HG02981 (cell line): ENCODE results near the gene CEP128.

Experiments used
- ATAC-seq: cut with Tn5 transposase; IDR thresholded peaks from one replicate; pipeline ENCODE4 v1.9.1; 2021; ENCODE audit warnings: mild to moderate bottlenecking, moderate library complexity; ENCODE audit not compliant: unreplicated experiment

CEP128 gene

GRCh38 chr14:80692903-80693302, 248.6 kb downstream of the CEP128 start:
- ATAC-seq: no peak

GRCh38 chr14:80681651-80682050, 259.9 kb downstream of the CEP128 start:
- no peak for ATAC-seq

- no peak for ATAC-seq
Measured at GRCh38 chr14:80679273-80679672, 262.3 kb downstream of the CEP128 start.

- no peak for ATAC-seq
Measured at GRCh38 chr14:80678436-80678835, 263.1 kb downstream of the CEP128 start.

- ATAC-seq: no peak
Measured at GRCh38 chr14:80669426-80669825, 272.1 kb downstream of the CEP128 start.

GRCh38 chr14:80664576-80664975, 277.0 kb downstream of the CEP128 start:
- no peak for ATAC-seq

GRCh38 chr14:80663541-80663940, 278.0 kb downstream of the CEP128 start:
- ATAC-seq: no peak

GRCh38 chr14:80659783-80660182, 281.8 kb downstream of the CEP128 start:
- no peak for ATAC-seq

GRCh38 chr14:80658733-80659132, 282.8 kb downstream of the CEP128 start:
- no peak for ATAC-seq

GRCh38 chr14:80658155-80658554, 283.4 kb downstream of the CEP128 start:
- ATAC-seq: no peak

GRCh38 chr14:80653956-80654355, 287.6 kb downstream of the CEP128 start:
- ATAC-seq: no peak

GRCh38 chr14:80645667-80646413, 295.7 kb downstream of the CEP128 start:
- ATAC-seq: no peak

GRCh38 chr14:80644826-80645225, 296.7 kb downstream of the CEP128 start:
- no peak for ATAC-seq

GRCh38 chr14:80638620-80639515, 302.7 kb downstream of the CEP128 start:
- ATAC-seq: no peak

GRCh38 chr14:80637756-80638619, 303.6 kb downstream of the CEP128 start:
- no peak for ATAC-seq

- ATAC-seq: no peak
Measured at GRCh38 chr14:80636071-80636470, 305.5 kb downstream of the CEP128 start.

- no peak for ATAC-seq
Measured at GRCh38 chr14:80634106-80634758, 307.3 kb downstream of the CEP128 start.

GRCh38 chr14:80629606-80630005, 311.9 kb downstream of the CEP128 start:
- no peak for ATAC-seq

- ATAC-seq: no peak
Measured at GRCh38 chr14:80628547-80628946, 313.0 kb downstream of the CEP128 start.

- ATAC-seq: no peak
Measured at GRCh38 chr14:80627745-80628144, 313.8 kb downstream of the CEP128 start.

GRCh38 chr14:80624581-80624980, 317.0 kb downstream of the CEP128 start:
- no peak for ATAC-seq
